ENCODE results near the gene KRT16.
"Not testable (repeated sequence)": the region's sequence is repeated elsewhere in the genome, so short reads cannot be mapped to it uniquely, and the experiment has no call there.

Gene KRT16

DNA sequence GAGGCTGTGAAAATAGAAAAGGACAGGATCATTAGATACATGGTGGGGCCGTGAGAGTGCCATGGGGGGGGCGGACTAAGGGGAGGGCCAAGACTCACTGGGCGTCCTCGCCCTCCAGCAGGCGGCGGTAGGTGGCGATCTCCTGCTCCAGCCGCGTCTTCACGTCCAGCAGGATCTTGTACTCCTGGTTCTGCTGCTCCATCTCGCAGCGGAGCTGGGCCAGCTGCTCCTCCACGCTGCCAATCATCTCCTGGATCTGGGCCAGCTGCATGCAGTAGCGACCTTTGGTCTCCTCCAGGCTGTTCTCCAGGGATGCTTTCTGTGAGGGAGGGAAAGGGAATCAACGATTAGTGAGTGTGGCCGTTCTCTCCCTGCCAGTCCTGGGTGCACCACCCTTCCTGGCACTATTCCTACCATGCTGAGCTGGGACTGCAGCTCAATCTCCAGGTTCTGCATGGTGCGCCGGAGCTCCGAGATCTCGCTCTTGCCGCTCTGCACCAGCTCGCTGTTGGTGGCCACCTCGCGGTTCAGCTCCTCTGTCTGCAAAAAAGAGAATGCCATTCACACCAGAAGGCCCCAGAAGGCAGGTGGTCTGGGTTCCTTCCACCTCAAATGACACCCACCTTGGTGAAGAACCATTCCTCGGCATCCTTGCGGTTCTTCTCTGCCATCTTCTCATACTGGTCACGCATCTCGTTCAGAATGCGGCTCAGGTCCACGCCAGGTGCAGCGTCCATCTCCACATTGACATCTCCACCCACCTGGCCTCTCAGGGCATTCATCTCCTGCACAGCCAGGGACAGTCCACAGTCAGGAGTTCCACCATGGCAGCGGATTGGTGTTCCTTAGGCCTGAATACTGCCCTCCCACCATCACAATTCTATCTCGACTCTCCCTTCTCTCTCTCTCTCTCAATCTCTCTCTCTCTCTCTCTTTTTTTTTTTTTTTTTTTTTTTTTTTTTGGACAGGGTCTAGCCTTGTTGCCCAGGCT lies 29.1 kb downstream of the KRT16 start:
- no peak for DNase-seq (ENCODE audit: low read depth)

DNA sequence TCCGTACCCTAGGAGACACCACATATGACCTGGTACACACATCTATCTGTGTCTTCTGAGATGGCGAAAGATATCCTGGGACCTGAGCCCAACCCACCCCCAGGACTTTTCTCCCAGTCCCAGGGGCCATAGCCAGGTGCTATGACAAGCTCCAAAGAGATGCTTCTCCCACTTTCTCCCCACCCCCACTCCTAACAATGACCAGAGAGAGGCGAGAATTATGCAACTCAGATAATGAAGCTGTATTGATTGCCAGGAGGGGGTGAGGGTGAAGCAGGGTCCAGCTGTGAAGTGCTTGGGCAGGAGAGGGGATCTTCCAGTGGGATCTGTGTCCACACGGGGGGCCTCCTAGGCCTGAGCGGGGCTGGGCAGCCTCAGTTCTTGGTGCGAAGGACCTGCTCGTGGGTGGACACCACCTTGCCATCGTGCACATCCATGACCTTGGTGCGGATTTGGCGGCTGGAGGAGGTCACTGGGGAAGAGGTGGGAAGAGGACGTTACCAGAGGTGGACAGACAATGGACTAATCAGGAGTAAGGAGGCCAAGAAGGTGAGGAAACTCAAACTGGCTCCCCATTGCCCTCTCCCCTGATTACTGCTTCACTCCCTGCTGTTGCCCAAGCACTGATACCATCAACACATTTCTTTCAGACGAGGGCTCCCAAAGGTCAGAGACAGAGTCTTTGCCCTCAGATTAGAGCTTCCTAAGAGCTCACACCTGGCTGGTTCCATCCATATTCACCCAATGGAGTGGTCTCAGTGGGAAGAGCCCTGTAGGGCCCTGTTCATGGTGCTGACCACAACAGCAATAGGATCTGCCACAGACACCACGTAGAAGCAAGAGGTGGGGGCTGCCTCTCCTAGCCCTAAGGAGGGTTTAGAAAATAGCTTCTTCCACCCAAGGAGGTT lies 30.3 kb downstream of the KRT16 start:
- DNase-seq (ENCODE audit: low read depth), result not testable (repeated sequence)

DNA sequence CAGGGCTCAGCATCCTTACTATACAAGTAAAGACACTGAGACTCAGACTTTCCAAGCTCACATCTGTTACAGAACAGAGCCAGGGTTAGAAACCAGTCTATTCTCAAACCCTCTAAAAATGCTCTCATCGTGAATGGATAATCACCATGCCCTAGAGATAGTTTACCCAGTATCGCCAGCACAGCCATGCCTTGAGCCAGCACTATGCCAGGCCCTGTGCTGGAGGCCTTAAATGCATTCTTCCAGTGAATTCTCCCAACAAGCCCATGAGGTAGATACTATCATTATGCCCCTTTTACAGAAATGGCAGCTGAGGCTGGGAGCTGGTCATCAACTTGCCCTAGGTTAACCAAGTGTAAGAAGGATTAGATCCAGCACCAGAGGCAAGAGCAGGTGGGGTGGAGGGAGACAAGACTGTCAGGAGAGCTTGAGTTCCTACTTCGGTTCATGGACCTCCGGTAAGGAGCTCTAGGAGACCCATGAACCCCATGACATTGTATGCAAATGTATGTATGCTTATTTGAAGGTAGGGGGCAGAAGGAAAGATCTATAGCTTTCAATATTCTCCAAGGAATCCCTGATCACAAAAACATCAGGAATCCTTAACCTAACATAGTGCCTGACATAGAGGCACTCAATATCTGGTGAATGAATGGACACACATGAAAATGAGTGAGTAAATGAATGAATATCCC lies 31.1 kb downstream of the KRT16 start:
- DNase-seq (ENCODE audit: low read depth), result no peak

DNA sequence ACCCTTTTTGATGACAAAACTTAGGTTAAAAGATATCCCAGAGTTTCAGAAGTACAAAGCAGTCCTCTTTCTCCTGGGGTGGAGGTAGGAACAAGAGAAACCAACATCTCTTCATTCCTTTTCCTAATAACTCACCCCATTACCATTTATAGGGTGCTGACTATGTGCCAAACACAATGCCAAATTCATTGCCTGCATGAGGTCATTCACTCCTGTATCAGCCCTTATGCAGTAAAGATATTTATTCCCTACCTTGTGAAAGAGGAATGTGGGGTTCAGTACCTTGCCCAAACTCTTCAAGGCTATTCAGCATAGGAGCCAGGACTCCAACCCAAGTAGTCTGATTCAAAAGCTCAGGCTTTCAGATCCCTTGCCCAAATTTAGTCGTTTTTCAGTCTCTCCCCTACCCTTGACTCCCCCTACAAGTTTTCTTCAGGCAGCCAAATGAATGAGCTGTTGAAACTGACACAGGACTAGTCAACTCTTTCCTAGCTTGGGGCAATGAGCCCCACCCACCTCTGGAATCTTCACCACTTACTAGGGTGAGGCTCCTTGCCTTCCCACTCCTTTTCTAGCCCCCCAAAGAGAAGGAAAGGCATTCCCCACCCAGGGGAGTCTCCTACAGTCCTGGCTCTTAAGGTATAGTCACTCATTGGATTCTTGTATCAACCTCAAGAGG lies 31.7 kb downstream of the KRT16 start:
- DNase-seq (ENCODE audit: low read depth), result no peak

DNA sequence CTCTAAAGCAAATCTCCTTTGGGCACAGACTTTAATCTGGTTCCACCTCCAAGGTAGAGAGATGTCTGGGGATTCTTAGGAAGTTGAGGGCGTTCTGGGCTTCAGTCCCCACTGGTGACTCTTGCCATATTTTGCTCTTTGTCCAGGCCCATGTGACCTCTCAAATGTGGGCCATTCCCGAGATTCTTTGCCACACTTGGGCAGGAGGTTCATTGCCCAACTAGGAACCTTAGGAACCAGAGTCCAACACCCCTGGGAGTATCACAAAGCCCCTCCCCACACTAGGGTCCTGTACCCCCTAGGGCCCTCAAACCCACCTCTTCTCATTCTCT lies 32.4 kb downstream of the KRT16 start:
- no peak for DNase-seq (ENCODE audit: low read depth)

DNA sequence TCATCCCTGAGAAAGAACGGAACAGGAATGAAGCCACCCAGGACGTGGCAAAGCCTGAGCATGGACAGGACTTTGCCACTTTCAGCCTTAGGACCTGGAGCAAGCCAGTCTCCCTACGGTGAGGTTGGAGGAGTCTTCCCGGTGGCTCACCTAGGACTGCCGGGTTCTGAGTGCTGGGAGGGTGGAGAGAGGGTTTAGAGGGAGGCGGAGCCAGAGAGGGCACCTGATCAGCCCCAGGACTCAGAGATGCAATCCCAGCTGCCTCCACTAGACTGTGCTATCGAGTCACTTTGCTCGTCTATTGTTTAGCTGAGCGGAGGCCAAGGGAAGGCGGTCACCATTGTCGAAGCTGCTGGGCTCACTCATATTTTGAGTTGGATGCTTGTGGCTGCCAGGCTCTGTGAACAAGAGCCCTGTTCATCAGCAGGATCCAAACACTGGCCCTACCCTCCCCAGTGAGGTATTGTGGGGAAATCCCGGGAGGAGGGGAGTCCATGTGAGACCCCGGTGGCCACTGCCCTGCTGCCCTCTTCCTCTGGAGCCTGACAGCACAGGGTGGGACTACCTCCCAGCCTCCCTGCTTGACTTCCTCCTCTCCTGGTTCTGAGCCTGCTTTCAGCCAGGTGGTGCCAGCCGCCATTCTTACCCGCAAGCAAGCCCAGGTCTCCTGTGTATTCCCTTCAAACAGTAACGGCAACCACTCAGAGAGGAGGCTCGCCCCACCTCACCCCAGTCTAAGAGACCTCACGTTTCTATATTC lies 32.9 kb downstream of the KRT16 start:
- DNase-seq (ENCODE audit: low read depth), result peak; percentile 46

DNA sequence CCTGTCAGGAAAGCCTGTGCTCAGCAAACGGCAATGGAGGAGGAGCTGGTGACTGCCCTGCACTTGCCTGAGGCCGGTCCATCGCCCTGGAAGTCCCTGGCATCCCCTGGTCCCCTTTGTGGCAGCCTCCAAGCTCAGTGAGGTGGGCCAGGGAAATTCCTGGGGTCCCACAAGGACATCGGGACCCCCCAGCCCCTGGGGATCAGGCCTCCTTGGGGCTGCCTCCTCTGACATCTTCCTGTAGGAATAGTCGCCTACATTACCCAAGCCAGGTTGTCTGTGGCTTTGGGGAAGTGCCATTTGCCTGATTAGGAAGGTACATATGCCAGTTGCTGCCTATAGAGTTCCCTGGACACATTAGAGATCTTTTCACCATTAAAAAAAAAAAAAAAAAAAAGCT lies 33.6 kb downstream of the KRT16 start:
- DNase-seq (ENCODE audit: low read depth), result no peak

DNA sequence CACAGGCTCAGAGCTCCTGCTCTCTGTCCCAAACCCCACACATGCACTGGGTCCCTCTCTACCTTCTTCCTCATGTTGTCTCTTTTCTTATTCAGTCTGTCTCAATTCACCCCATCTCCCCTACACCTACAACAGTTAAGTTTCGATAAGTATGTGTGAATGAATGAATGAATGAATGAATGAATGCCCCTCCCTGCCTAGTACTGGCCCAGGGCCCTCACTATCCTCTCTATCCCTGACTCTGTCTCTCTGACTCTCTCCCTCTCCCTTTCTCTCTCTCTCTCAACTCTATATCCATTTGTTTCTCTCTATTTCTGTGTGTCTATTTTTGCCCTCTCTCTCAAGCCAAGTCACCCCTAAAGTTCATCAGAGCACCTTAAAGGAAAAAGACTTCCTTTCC lies 34.0 kb downstream of the KRT16 start:
- DNase-seq (ENCODE audit: low read depth), result no peak

DNA sequence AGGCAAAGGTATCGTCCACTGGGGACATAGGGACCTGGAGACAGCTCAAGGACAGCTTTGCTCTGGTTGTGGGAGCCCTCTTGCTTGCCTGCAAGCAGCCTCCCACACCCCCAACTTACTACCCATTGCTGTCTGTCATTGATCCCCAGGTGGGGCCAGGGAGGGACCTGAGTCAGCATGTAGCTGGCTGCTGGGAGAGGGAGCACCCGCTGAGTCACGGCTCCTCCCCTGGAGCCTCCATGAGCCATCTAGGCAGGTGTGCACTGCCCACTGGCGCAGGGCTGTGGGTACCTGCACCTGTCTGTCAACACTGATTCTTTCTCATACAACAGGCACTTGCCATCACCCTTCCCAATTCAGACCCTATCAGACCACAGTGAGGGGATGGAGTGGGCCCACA lies 35.8 kb downstream of the KRT16 start:
- DNase-seq (ENCODE audit: low read depth), result not testable (repeated sequence)

DNA sequence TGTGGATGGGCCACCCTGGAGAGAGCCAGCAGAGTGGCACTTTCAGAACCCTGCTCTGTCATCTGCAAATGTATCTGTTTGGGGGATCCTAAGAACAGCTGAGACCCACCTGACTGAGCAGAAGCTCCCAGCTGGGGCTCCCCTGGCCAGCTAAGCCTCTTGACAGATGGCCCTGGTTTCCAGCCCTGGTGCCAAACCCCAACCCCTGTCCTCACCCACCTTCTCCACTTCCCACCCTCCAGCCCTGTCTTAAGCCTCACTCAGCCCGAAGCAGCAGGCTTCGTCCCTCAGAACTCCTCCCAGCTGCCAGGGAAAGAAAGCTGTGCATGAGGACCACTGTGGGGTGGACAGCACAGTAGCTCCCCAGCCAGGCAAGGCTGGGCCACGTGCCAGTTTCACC lies 37.2 kb downstream of the KRT16 start:
- no peak for DNase-seq (ENCODE audit: low read depth)

DNA sequence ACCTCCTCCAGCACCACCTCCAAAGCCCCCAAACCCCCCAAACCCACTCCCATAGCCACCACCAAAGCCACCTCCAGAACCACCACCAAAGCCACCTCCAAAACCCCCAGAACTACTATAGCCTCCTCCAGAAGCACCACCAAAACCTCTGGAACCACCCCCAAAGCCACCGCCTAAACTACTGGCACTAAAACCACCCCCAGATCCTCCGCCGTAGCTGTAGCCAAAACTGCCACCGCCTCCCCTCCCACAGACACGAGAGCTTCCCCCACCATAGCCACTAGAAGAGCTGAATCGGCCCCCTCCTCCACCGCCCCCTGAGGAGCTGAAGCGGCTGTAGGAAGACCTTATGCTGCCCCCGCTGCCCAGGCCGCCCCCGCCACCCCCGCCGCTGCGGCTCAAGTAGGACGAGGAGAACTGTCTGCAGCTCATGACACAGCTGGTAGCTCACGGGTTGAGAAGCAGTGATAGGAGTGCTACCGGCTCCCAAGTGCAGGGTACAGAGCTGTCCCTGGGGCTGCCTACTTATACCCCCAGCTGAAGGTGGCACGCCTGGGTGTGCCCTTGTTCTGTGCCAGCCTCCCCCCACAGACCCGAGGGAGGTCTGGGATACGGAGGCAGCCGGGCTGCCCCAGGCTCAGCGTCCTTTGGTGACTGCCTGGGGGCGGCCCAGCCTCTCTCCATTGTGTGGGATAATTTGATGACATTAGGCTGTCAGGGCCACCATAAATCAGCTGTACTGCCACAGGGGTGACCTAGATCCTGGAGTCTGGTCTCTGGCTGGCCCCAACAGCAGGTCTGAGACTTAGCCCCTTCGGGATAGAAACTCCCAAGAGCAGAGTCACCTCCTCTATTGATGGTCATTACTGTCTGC lies 40.8 kb downstream of the KRT16 start, which contains the start of gene KRT9:
KRT9 (minus strand) TSS at position 499 of the 874 bp plus-strand sequence; CDS start at position 432, 67 bp downstream.
- no peak for DNase-seq (ENCODE audit: low read depth)

DNA sequence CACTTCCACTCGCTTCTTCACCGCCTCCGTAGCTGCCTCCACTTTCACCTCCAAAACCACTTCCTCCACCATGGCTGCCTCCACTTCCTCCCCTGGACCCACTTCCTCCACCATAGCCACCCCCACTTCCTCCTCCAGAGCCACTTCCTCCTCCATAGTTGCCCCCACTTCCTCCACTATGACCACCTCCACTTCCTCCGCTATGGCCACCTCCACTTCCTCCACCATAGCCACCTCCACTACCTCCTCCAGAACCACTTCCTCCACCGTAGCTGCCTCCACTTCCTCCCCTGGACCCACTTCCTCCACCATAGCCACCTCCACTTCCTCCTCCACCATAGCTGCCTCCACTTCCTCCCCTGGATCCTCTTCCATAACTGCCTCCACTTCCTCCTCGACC lies 45.2 kb downstream of the KRT16 start:
- no peak for DNase-seq (ENCODE audit: low read depth)

DNA sequence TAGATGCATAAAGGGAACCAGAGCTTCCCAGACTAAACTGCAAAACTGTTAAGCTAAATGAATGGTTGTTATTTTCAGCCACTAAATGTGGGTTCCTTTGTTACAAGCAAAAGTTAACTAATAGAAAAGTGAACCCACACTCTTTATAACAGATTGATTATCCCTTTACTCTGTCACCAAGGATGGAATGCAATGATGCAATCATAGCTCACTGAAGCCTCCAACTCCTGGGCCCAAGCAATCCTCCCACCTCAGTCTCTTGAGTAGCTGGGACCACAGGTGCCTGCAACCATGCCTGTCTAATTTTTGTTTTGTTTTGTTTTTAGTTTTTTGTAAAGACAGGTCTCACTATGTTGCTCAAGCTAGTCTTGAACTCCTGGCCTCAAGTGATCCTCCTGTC lies 47.2 kb downstream of the KRT16 start:
- DNase-seq (ENCODE audit: low read depth), result no peak

DNA sequence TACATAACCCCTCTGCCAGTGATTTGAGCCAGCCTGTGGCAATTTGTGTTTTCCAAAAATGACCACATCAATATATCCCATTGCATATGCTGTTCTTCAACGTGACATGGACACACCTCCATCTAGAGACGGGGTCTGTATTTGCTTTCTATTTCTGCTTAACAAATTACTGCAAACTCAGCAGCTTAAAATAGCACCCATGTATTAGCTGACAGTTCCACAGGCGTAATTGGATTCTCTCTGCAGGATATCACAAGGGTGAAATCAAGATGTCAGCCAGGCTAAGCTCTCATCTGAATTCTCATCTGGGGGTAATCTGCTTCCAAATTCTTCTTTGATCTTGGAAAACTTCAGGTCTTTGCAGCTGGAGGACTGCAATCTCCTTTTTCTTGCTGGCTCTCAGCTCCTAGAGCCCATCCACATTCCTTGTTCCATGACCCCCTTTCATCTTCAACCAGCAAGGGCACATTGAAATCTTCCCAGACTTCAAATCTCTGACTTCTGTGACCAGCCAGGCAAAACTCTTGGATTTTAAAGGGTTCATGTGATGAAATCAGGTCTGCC lies 48.9 kb downstream of the KRT16 start:
- DNase-seq (ENCODE audit: low read depth), result no peak

DNA sequence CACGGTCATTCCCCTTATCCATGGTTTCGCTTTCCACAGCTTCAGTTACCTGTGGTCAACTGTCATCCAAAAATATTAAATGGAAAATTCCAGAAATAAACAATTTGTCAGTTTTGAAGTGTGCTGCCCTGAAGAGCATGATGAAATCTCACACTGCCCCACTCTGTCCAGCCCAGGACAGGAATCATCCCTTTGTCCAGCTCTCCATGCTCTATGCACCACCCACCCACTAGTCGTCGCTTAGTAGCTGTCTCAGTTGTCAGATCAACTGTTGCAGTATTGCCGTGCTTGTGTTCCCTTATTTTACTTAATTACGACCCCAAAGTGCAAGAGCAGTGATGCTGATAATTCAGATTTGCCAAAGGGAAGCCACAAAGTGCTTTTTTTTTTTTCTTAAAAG lies 51.0 kb downstream of the KRT16 start:
- no peak for DNase-seq (ENCODE audit: low read depth)

Measured in stimulated activated CD8-positive, alpha-beta memory T cell treated with anti-CD3 and anti-CD28 coated beads, Interleukin-4, amount 100 ng/mL, for 24 hours (primary cell).